C4-2B (cell line): ENCODE results near the gene ATXN1.

Experiments
- CTCF ChIP-seq: fragments of 450-650 bp; conservative IDR thresholded peaks from 2 replicates; pipeline ENCODE4 v1.5.1; 2017; ENCODE audit warnings: mild to moderate bottlenecking
- ZFX ChIP-seq: fragments of 450-650 bp; IDR thresholded peaks from 2 replicates; pipeline ENCODE4 v1.6.1; 2017

DNA sequence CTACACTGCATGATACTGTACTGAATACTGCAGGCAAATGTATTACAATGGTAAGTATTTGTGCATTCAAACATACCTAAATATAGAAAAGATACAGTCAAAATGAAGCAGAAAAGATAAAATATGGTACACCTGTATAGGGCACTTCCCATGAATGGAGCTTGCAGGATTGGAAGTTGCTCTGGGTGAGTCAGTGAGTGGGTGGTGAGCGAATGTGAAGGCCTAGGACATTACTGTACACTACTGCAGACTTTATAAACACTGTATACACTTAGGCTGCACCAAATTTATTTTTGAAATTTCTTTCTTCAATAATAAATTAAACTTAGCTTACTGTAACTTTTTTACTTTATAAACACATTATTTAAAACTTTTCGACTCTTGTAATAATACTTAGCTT lies 213.1 kb downstream of the ATXN1 start:
- no peak for TF ChIP-seq CTCF
- TF ChIP-seq ZFX: no peak
